Small intestine (tissue), 7 donors: ENCODE results near the gene PHKB. TPM values are rescaled to one million over a fixed set of nuclear protein-coding genes. Genes with fewer than 3 reads are reported as not detected.

Source experiments
- DNase-seq, 2 donors: peaks; one replicate each; pipeline versions ENCODE4 v3.0.0 to v3.0.0-alpha.2; 2013
- FAIRE-seq: peaks from 2 replicates; lab custom pipeline; 2012; peaks lifted over from hg19 to GRCh38; lab: Jason Lieb, UNC
- H3K27ac ChIP-seq, 3 donors: one replicate each; pipeline ENCODE4 v1.5.1; 2013; ENCODE audit warnings: low read length in 2 of 3, mild to moderate bottlenecking in 2 of 3, control low read depth in 1 of 3, inconsistent platforms in 1 of 3, low read depth in 1 of 3, moderate library complexity in 1 of 3
- H3K27me3 ChIP-seq, 3 donors: one replicate each; pipeline ENCODE4 v1.6.1; 2013; ENCODE audit warnings: low read length in 3 of 3, inconsistent platforms in 1 of 3; ENCODE audit not compliant: control insufficient read depth in 3 of 3, insufficient read depth in 3 of 3
- H3K36me3 ChIP-seq, 3 donors: one replicate each; pipeline ENCODE4 v1.6.1; 2013; ENCODE audit warnings: low read length in 3 of 3, inconsistent platforms in 1 of 3, low read depth in 1 of 3, mild to moderate bottlenecking in 1 of 3, moderate library complexity in 1 of 3; ENCODE audit not compliant: control insufficient read depth in 3 of 3, insufficient read depth in 2 of 3
- H3K4me1 ChIP-seq, 3 donors: one replicate each; pipeline ENCODE4 v1.6.1; 2013; ENCODE audit warnings: low read length in 2 of 3, inconsistent platforms in 1 of 3, low read depth in 1 of 3, mild to moderate bottlenecking in 1 of 3, moderate library complexity in 1 of 3; ENCODE audit not compliant: control insufficient read depth in 3 of 3, insufficient read depth in 2 of 3
- H3K4me3 ChIP-seq, 3 donors: one replicate each; pipeline ENCODE4 v1.5.1; 2013; ENCODE audit warnings: low read length in 3 of 3, control low read depth in 1 of 3, inconsistent platforms in 1 of 3, low read depth in 1 of 3, mild to moderate bottlenecking in 1 of 3, moderate library complexity in 1 of 3
- H3K9me3 ChIP-seq, 2 donors: one replicate each; pipeline ENCODE4 v1.6.1; 2013; ENCODE audit warnings: low read depth in 1 of 2, low read length in 1 of 2; ENCODE audit not compliant: control insufficient read depth in 2 of 2, insufficient read depth in 1 of 2
- WGBS, 3 donors: extraction: QIAGEN DNeasy Blood & Tissue Kit; methylation state at CpG; one replicate each; pipeline ENCODE4 v1.1.7; 2013; 5-methylcytosine and 5-hydroxymethylcytosine counted together
- polyA plus RNA-seq, 4 donors: library from polyadenylated mRNA; stranded (reverse) in 3 of 4; unstranded in 1 of 4; fragments of 200-250 nt in 3 of 4; fragments of 120-200 nt in 1 of 4; gene quantifications; one replicate each; pipeline versions ENCODE4 v1.2.1 to v1.2.3, GENCODE V29; 2013
- donor health status: healthy with polysubstance abuse.
- donor health status: control.
- donor health status: control.
- donor health status: Bipolar disorder and iron deficiency.
- donor health status: healthy.

Gene PHKB
- polyA plus RNA-seq, 4 donors = 27.0 to 69.3 (median 37.0) TPM

DNA sequence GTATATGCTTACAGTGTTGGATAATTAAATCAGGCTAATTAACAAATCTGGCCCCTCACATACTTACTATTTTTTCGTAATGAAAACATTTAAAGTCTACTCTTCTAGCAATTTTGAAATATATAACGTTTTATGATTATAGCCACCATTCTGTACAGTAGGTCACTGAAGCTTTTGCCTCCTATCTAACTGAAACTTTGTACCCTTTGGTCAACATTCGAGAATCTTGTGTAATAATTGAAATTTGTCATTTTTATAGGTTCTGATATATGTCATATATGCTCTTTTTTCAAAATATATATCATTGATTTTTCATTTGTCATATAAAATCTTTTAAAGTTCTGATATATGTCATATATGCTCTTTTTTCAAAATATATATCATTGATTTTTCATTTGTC is 12.7 kb downstream of the PHKB start:
- FAIRE-seq (peak; percentile 89), DNase-seq (peak in 1 of 2 donors; percentile 40)
- WGBS, 3 donors = 70 to 77% (median 74%) methylated on average over 3 of the region's 3 CpGs
- no peaks in the 10 kb centered on the region for H3K27me3 ChIP-seq
- H3K27ac ChIP-seq = no peak overlapping the region
- H3K4me3 ChIP-seq = no peak overlapping the region
- peaks cover 2 to 11% (median 2%) of the 10 kb centered on the region in 3 donors for H3K4me1 ChIP-seq
- no peaks in the 10 kb centered on the region for H3K36me3 ChIP-seq
- no peaks in the 10 kb centered on the region for H3K9me3 ChIP-seq

DNA sequence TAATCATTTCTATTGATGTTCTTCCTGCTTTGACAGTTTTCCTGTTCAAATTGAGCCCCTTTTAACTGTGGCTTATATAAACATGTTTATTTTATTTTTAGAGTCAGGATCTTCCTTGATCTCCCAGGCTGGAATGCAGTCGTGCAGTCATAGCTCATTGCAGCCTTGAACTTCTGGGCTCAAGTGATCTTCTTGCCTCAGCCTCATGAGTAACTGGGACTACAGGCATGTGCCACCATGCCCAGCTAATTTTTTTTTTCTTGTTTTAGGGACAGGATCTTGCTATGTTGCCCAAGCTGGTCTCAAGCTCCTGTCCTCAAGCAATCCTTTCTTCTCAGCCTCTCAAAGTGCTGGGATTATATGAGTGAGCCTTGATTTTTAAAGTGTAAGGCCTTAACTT is 14.7 kb downstream of the PHKB start:
- H3K27me3 ChIP-seq = no peaks in the 10 kb centered on the region
- 52 to 62% (median 57%) methylated on average over 1 of the region's 1 CpG for WGBS, 3 donors
- no peak for FAIRE-seq

DNA sequence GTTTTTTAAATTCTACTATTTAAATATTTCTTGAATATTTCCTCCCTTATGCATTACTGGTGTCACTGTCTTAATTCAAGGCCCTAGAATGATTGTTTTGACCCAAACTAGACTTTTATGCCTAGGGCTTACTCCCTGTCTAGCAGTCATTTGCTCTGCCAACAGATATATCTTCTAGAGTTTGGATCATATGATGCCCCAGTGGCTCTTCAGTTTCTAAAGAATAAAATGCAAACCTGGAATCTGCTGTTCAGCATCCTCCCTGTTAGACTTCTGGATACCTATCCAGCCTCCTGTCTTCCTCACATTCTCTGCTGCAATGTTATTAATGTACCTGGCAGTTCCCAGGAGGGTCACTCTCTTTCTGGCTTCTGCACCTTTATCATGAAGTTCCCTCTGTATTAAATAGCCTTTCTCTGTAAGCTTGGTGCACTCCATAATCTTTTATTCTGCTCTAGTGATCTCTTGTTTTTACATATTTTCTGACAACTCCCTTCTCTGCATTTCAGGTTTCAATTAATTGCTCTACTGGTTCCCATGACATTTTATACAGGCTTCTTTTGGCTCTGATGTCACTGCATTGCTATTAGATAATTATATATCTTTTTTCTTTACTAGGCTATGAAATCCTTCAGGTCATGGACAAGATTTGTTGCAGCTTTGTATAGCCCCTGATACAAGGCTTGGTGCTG is 15.7 kb downstream of the PHKB start:
- Histone ChIP-seq H3K27me3 (no peaks in the 10 kb centered on the region), H3K36me3 (peaks cover 0 to 2% (median 0%) of the 10 kb centered on the region in 3 donors), H3K4me3 (no peak overlapping the region), H3K4me1 (no peaks in the 10 kb centered on the region), H3K27ac (no peak overlapping the region), H3K9me3 (no peaks in the 10 kb centered on the region)
- no peak for DNase-seq
- no peak for FAIRE-seq

More for the DNA sequence above, 14.7 kb downstream of the PHKB start:
- H3K36me3 ChIP-seq = no peaks in the 10 kb centered on the region
- peaks cover 0 to 5% (median 0%) of the 10 kb centered on the region in 3 donors for H3K4me1 ChIP-seq
- no peaks in the 10 kb centered on the region for H3K9me3 ChIP-seq
- H3K4me3 ChIP-seq = no peak overlapping the region
- no peak for DNase-seq
- no peak overlapping the region for H3K27ac ChIP-seq

DNA sequence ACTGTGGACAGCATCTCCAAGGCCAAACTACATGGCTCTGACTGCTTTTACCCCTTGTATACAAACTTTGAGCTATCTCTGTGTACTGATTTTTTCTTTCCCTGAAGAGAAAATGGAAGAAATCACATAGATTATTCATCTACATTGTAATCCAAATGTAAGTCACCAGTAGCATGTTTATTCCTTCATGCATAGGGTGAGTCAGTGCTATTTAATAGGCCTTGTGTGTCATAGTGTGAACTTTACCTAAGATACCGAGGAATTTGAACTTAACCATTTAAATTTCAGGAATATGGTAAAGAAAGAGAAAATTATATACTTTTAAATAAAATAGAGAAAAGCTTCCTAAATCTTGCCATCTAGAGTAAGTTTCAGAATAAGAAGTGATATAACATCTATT is 16.5 kb downstream of the PHKB start:
- FAIRE-seq (no peak), DNase-seq (peak in 1 of 2 donors; percentile 7)
- H3K27me3 ChIP-seq = no peaks in the 10 kb centered on the region
- no peak overlapping the region for H3K4me3 ChIP-seq
- H3K4me1 ChIP-seq = no peaks in the 10 kb centered on the region
- H3K36me3 ChIP-seq = peaks cover 0 to 2% (median 0%) of the 10 kb centered on the region in 3 donors
- H3K27ac ChIP-seq = no peak overlapping the region
- no peaks in the 10 kb centered on the region for H3K9me3 ChIP-seq
- WGBS, 3 donors = 42 to 78% (median 78%) methylated on average over 1 of the region's 1 CpG

DNA sequence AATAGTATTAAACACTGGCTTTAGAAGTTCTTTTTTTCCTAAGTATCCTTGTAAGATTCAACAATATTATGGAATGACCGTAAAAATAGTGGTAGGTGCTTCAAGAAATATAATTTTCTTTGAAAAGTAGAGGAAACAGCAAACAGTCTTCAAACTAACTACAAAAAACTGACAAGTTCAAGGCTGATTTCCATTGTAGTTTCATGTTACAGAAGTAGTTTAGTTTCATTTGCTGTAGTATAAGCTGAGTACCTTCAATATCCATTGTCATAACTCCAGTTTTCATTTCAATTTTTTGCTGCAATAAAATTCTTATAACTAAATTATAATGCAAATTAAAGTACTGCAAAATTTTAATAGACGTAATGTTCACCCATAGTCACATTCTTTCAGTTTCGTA is 19.3 kb downstream of the PHKB start:
- DNase-seq (no peak), FAIRE-seq (no peak)
- Histone ChIP-seq H3K4me3 (no peak overlapping the region), H3K27me3 (no peaks in the 10 kb centered on the region), H3K4me1 (no peaks in the 10 kb centered on the region), H3K9me3 (no peaks in the 10 kb centered on the region), H3K36me3 (peaks cover 0 to 2% (median 0%) of the 10 kb centered on the region in 3 donors), H3K27ac (no peak overlapping the region)
- WGBS, 3 donors = 93 to 99% (median 95%) methylated on average over 3 of the region's 3 CpGs

DNA sequence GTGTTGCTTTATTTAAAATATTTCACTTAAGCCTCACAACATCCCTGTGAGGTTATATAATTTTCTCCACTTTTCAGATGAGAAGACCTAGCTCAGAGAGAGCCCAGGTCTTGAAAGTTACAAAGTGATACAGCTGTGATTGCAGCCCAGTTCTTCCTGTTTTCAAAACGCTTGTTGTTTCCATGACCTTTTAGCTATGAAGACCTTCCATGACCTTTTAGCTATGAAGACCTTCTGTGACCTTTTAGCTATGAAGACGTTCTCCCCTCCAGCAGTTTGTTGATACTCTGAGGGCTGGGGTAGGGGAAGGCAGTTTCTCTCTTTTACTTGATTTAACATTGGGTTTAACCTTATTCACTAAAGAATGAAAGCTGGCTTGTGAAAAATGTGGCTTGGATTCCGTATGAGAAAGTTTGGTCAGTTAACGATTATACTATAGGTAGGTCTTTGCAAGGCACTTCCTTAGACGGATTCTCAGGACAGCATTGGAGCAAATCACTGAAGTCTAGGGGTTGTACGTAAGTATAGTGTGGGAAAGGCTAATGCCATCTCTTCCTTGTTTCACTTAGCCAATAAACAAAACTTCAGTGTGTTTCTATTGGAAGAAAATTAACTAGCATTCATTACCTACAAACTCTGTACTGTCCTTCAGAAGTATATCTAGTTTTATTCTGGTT is 20.7 kb downstream of the PHKB start:
- Histone ChIP-seq H3K9me3 (peaks cover 0 to 3% of the 10 kb centered on the region in 2 donors), H3K4me3 (no peak overlapping the region), H3K27me3 (no peaks in the 10 kb centered on the region), H3K27ac (no peak overlapping the region), H3K36me3 (peaks cover 0 to 6% (median 3%) of the 10 kb centered on the region in 3 donors), H3K4me1 (no peaks in the 10 kb centered on the region)
- no peak for FAIRE-seq
- WGBS, 3 donors = 69 to 90% (median 82%) methylated on average over 6 of the region's 6 CpGs
- no peak for DNase-seq

DNA sequence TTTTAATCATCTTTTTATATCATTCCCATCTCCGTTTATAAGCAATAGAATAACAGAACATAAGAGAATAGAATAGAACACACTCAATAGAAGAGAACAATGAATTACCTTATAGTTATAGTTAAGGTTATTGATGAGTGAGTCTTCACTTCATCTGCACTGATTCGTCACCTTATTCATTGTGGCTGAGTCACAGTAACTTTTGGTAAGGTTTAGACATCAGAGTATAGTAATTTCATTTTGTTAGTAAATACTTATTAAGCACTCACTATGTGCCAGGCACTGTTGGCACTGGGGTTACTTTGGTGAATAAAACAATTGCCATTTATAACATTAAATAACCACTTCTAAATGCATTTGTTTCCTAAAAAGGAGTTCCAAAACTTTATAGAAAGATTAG is 22.5 kb downstream of the PHKB start:
- 76 to 99% (median 89%) methylated on average over 2 of the region's 2 CpGs for WGBS, 3 donors
- H3K4me3 ChIP-seq = no peak overlapping the region
- FAIRE-seq (no peak), DNase-seq (no peak)
- H3K4me1 ChIP-seq = no peaks in the 10 kb centered on the region
- H3K27me3 ChIP-seq = no peaks in the 10 kb centered on the region
- no peak overlapping the region for H3K27ac ChIP-seq
- peaks cover 0 to 8% of the 10 kb centered on the region in 2 donors for H3K9me3 ChIP-seq
- H3K36me3 ChIP-seq = peaks cover 0 to 8% (median 3%) of the 10 kb centered on the region in 3 donors

DNA sequence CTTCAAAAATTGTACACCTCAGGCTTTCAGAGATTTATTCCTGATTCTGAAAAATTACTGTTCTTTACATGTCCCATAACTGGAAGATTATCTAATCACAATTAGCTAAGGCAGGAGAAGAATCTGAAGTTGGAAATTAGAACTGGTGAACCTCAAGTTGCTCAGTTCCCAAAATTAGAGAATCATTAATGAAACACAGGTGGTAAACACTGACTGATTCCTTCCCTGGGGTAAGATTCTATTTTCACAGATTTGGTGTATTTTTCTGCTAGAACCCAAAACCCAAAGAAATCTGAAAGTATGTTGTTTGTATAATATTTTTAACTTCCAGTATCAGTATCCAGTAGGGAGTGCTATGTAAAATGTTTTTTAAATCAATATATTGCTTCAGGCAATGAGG is 25.7 kb downstream of the PHKB start:
- peaks cover 0 to 9% (median 3%) of the 10 kb centered on the region in 3 donors for H3K36me3 ChIP-seq
- no peak overlapping the region for H3K4me3 ChIP-seq
- no peaks in the 10 kb centered on the region for H3K4me1 ChIP-seq
- DNase-seq (no peak), FAIRE-seq (no peak)
- H3K9me3 ChIP-seq = peaks cover 0 to 19% of the 10 kb centered on the region in 2 donors
- no peaks in the 10 kb centered on the region for H3K27me3 ChIP-seq
- H3K27ac ChIP-seq = no peak overlapping the region
